Astrocyte of the cerebellum (primary cell): ENCODE measurements around the gene TMEM121B.

Experiments used
- DNase-seq: peaks from one replicate; pipeline ENCODE4 v3.0.0-alpha.2; 2011; ENCODE audit warnings: low read depth
- H3K4me3 ChIP-seq: 2 replicates; pipeline ENCODE4 v1.5.1; 2011; ENCODE audit warnings: mild to moderate bottlenecking, low read depth, low read length, moderate library complexity
- CTCF ChIP-seq: IDR thresholded peaks from 2 replicates; pipeline ENCODE4 v1.5.1; 2012; ENCODE audit warnings: low read length, low read depth, moderate library complexity, mild to moderate bottlenecking; ENCODE audit errors: missing control alignments
- in situ Hi-C: cut with HindIII; loops from 2 replicates; pipeline ENCODE4 v1.10.0; 2017; ENCODE audit warnings: low sequenced_read_pairs

TMEM121B gene

GRCh38 chr22:17114898-17115235 lies 6.3 kb downstream of the TMEM121B start:
- in situ Hi-C loops: no loop called here
- no peak for DNase-seq
- no peak overlapping the region for H3K4me3 ChIP-seq
- no peak for TF ChIP-seq CTCF

- TF ChIP-seq CTCF: no peak
- in situ Hi-C loops: no loop called here
- H3K4me3 ChIP-seq: no peak overlapping the region
- no peak for DNase-seq
Measured at GRCh38 chr22:17114173-17114897, 6.8 kb downstream of the TMEM121B start.

- TF ChIP-seq CTCF: no peak
- in situ Hi-C loops: no loop called here
- no peak overlapping the region for H3K4me3 ChIP-seq
- no peak for DNase-seq
Measured at GRCh38 chr22:17113600-17113999, 7.6 kb downstream of the TMEM121B start.

- DNase-seq: no peak
- no peak for TF ChIP-seq CTCF
- H3K4me3 ChIP-seq: no peak overlapping the region
- in situ Hi-C loops: no loop called here
Measured at GRCh38 chr22:17112491-17113042, 8.6 kb downstream of the TMEM121B start.

- no peak for TF ChIP-seq CTCF
- no peak overlapping the region for H3K4me3 ChIP-seq
- no peak for DNase-seq
- in situ Hi-C loops: no loop called here
Measured at GRCh38 chr22:17110791-17111550, 10.2 kb downstream of the TMEM121B start.

GRCh38 chr22:17109976-17110375 lies 11.2 kb downstream of the TMEM121B start:
- TF ChIP-seq CTCF: no peak
- H3K4me3 ChIP-seq: no peak overlapping the region
- DNase-seq: no peak
- in situ Hi-C loops: no loop called here
